ELF-1 (cell line): Measurements from ENCODE around the gene SCARB1.

Experiments
- DNase-seq: peaks from one replicate; pipeline ENCODE4 v3.0.0-alpha.2; 2016; ENCODE audit warnings: low read depth, low spot score

Gene SCARB1

GRCh38 chr12:124761056-124761455 is 102.6 kb downstream of the SCARB1 start:
- no peak for DNase-seq

DNA sequence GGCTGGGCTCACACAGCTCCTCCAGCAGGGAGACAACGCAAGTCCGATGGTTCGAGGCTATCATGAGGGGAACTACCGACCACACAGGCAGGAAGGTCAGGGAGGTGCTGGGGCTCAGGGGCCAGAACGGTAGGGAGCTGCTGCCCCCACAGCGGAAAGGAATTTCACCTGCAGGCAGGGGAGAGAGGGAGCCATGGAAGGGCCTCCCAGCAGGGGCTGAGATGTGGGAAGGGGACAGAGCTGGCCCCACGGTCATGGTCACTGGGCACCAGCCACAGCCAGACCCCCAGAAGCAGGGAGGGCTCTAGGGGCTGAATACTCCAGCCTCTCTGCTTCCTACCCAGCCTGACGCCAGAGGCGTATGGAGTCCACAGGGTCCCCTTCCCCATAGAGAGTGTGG is 103.1 kb downstream of the SCARB1 start:
- DNase-seq, result no peak

- no peak for DNase-seq
These were observed 103.7 kb downstream of the SCARB1 start for GRCh38 chr12:124759841-124760503.

DNA sequence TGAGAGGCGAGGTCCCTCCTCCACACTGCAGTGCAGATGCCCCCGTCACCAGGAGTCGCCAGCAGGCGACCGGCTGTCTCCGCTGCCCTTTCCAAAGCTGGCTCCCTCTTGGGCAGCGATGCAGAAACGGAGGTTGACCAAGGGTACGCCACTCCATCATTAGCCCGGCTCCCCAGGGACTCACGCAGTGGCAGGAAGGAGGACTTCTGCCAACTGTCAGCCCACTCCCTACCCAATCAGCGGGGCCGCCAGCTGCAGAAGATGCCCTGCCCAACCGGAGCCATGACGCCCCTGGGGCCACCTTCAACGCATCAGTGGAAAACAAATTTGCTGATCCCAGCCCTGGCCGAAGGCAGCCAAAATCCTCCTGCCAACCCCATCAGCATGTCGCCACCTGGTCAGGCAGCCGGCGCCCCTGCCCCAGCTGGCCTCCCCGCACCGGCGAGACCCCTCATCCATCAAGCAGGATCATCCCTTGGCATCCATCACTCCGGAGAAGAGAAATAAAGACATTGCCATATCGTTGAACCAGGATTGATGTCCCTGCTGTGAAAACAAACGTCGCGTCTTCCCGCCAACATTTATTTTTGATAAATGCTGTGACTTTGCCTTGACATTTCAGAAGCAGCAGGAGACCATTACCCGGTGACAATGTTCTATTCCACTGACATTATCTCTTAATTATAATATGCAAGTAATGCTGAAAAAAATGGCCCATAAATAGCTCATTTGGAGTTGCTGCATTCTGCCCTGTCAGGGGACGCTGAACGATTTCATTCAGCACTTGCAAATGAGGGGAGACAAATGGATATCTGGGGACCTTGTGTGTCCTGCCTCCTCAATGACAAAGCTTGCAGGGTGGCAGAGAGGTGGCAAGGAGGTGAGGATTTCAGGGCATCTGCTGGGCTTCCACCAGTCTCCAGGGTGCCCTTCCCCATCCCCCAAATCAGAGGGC is 105.1 kb downstream of the SCARB1 start:
- DNase-seq, result no peak

DNA sequence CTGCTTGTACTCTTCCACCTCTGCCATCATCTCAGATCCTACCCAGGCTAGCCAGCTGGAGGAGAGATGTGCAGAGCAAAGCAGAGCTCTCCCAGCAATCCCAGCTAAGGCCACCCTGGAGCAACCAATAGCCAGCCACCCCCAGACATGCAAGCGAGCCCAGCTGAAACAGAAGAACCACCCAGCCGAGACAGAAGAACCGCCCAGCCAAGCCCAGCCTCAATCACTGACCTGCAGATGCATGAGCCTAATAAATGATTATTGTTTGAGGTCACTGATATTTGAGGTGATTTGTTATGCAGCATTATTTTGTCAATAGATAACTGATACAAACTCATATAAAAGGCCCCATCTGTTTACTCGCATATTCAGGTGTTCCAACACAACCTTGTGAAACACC is 106.3 kb downstream of the SCARB1 start:
- no peak for DNase-seq

- no peak for DNase-seq
These were observed 106.9 kb downstream of the SCARB1 start for GRCh38 chr12:124756760-124757159.

- DNase-seq, result no peak
These were observed 107.5 kb downstream of the SCARB1 start for GRCh38 chr12:124756166-124756565.

- DNase-seq, result no peak
These were observed 107.9 kb downstream of the SCARB1 start for GRCh38 chr12:124755801-124756148.

GRCh38 chr12:124754949-124755800 is 108.5 kb downstream of the SCARB1 start:
- DNase-seq, result peak; percentile 65

DNA sequence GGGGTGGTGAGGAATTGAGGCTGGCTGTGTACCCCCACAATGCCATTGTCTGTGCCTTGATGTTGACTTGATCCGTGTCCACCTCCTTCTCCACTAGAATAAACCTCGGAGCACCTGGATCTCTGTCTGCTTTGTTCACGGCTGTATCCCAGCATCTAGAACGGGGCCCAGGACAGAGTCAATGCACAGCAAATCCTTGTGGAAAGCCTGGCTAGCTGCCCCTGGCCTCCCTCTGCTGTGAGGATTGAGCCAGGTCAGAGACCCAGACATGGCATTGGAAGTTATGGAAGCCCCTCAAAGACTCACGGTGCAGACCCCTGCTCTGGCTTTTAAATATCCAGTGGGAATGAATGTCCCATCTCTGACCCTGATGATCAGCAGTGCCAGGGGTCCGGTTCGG is 109.2 kb downstream of the SCARB1 start:
- no peak for DNase-seq

GRCh38 chr12:124753993-124754392 is 109.7 kb downstream of the SCARB1 start:
- DNase-seq, result no peak

DNA sequence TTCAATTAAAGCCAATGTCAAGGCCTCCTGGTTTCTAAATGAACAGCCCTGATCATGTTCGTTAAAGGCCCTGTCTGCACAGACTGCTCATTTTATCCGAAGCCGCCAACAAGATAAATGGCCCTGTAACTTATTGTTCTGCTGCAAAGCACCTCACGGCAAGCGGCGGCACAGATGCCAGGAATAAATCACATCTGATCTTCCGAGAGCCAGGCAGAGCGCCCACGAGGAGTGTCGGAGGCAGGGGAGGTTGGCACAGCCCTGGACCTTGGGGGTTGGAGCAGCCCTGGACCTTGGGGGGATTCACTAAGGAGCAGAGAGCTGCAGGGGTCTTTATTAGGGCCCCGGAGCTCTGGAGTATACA is 110.5 kb downstream of the SCARB1 start:
- DNase-seq, result no peak

GRCh38 chr12:124752437-124753227 is 111.0 kb downstream of the SCARB1 start:
- no peak for DNase-seq

DNA sequence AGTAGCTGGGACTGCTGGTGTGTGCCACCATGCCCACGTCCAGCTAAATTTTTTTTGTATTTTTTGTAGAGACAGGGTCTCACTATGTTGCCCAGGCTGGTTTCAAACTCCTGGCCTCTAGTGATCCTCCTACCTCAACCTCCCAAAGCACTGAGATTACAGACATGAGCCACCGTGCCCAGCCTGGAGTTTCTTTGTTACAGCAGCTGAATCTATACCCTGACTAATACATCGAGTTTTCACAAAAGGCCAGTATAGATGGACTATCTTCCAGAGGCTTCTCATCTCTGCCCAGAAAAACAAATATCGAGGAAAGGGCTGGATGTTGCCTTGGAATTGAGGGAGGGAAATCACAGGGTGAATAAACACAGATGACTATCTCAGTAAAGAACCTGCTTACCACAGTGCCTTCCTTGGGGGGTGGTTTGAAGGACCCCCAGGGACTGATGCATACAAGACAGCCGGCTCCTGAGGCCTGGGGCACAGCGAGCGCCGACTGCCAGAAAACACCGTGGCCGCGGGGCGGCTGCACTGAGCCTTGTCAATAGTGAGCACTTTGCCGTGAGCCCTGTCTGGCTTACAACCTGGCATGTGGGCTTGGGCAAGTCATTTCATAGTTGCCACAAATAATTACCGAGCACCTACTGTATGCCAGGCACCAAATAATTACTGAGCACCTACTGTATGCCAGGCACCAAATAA is 111.9 kb downstream of the SCARB1 start:
- DNase-seq, result no peak

DNA sequence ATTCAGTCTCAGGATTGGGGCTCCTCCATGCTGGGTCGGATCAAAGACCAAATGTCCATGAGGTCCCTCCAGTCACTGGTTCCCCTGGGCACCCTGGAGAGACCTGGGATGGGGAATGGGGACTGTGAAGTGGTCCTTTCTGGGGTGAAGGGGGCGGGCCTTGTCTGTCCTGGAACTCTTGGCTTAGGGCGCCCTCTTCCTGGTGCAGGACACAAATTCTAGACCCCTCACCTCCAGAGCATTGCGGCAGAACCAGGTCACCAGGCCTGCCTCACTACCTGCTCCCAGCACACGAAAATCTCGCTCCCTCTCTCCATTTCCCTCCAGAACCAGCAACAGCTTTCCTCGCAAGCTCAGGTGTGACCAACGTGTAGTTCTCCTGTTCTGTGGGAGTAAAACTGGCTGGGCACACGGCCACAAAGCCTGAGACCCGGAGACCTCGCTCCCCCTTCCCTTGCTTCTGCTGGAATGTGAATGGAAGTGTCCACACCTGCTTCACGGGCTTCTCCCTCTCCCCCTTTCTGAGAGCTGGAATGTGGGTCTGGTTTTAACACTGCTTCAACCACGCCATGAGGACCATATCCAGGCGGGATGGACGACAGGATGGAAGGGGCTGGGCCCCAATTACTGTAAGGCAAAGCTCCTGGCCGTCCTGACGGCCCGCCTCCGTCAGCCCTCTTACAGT is 112.7 kb downstream of the SCARB1 start:
- peak; percentile 79 for DNase-seq

DNA sequence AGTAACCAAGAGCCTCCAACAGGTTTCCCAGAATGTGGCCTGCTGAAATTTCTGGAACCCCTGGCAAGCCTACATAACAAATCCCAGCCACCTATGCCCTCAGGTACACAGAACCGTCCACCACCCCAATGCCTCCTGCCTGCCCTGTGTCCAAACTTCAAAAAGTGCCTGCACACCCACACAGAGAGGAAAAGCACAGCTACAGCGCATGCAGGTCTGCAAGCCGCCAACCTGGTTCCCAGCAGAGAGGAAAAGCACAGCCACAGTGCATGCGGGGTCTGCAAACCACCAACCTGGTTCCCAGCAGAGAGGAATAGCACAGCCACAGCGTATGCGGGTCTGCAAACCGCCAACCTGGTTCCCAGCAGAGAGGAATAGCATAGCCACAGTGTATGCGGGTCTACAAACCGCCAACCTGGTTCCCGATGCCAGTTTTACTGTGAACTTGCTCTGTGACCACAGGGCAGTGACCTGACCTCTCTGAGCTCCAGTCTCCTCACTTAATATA is 113.5 kb downstream of the SCARB1 start:
- DNase-seq, result no peak

DNA sequence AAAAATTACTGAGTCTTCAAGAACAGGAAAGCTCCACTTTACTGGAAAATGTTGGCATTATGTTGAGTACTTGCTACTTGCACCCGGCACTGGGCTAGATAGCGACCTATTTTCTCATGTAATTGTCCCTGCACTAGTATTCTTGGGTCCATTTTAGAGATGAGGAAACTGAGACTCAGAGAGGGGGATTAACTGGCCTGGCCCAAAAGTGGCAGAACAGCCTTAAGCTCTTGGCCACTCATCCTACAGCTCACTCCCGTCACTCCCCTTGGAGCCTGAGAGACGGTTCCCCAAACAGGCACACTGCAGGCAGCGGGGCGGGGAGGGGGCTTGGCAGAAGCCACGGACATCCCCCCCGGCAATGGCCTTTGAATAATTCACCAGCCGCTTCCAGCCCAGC is 113.9 kb downstream of the SCARB1 start:
- DNase-seq, result peak; percentile 82

GRCh38 chr12:124747426-124748161 is 116.1 kb downstream of the SCARB1 start:
- DNase-seq, result no peak
